Lung microvascular endothelial cell (primary cell): Measurements from ENCODE around the gene FCGR3B. TPM values are rescaled to one million over a fixed set of nuclear protein-coding genes. Genes with fewer than 3 reads are reported as not detected.
"Not testable (repeated sequence)": the region's sequence is repeated elsewhere in the genome, so short reads cannot be mapped to it uniquely, and the experiment has no call there.

Experiments
- DNase-seq, 2 donors: peaks; one replicate each; pipeline versions ENCODE4 v3.0.0 to v3.0.0-alpha.2; 2010; ENCODE audit warnings: low read depth in 2 of 2
- total RNA-seq: library from RNA; depleted of rRNA; stranded (reverse); fragments of >200 nt; gene quantifications from 2 replicates; pipeline ENCODE4 v1.2.1, GENCODE V29; 2014

Gene FCGR3B
- total RNA-seq, 1 donor from 2014 or later = not detected

DNA sequence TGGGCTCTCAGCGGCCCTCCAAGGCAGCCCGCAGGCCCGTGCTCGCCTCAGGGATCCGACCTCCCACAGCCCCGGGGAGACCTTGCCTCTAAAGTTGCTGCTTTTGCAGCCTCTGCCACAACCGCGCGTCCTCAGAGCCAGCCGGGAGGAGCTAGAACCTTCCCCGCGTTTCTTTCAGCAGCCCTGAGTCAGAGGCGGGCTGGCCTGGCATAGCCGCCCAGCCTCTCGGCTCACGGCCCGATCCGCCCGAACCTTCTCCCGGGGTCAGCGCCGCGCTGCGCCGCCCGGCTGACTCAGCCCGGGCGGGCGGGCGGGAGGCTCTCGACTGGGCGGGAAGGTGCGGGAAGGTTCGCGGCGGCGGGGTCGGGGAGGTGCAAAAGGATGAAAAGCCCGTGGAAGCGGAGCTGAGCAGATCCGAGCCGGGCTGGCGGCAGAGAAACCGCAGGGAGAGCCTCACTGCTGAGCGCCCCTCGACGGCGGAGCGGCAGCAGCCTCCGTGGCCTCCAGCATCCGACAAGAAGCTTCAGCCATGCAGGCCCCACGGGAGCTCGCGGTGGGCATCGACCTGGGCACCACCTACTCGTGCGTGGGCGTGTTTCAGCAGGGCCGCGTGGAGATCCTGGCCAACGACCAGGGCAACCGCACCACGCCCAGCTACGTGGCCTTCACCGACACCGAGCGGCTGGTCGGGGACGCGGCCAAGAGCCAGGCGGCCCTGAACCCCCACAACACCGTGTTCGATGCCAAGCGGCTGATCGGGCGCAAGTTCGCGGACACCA lies 25.0 kb downstream of the FCGR3B start:
- peak in 1 of 2 donors; percentile 46 for DNase-seq

DNA sequence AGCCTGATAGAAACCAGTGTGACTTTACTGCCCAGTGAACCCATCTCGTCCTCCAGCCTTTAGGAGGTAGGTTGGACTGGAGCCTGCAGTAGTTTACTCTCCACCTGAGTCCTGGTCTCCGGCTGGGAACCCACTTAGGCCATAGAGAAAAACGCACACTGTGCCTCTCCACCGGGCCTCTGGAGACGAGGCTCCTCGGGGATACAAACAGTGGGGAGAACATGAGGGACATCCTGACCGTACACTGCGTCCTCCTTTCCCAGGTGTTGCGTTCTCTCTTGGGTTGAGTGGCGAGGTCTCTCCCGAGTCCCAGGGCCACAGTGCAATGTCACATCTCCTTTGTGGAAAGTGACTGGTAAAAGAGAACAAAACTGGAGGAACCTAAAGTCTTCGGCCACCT lies 26.0 kb downstream of the FCGR3B start:
- not testable (repeated sequence) for DNase-seq

DNA sequence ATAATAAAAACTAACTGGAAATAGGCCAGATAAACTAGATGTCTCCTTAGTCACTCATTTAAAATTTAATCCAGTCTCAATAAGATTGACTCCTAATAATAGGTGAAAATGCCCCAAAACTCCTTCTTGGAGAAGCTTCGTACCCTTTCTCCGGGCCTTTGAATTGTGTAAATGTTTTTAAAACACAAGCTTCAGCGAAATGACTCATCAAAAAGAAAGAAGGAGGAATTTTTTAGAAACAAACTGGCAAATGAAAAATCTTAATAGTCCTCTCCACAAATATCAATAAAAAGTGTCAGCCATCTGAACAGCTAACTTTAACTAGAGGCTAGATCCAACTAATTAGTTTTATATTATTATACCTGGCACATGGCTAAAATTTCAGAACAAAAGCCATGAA lies 33.9 kb downstream of the FCGR3B start:
- not testable (repeated sequence) for DNase-seq

DNA sequence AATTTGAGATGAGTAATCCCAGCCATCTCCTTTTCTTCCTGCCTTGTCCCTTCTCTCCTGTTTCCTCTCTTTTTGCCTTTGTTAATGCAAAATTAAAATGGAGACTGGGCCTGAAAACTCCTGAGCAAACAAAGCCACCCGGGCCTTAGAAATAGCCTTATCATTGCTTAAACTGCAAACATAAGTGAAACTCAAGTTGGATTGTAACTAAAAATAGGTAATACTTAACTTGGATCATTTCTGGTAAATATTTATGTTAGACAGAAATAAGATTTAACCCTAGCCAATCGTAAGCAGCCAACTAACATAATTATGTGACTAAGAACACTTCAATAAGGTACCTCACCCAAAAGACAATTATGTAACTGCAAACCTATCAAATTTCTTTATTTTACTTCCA lies 35.4 kb downstream of the FCGR3B start:
- not testable (repeated sequence) for DNase-seq

DNA sequence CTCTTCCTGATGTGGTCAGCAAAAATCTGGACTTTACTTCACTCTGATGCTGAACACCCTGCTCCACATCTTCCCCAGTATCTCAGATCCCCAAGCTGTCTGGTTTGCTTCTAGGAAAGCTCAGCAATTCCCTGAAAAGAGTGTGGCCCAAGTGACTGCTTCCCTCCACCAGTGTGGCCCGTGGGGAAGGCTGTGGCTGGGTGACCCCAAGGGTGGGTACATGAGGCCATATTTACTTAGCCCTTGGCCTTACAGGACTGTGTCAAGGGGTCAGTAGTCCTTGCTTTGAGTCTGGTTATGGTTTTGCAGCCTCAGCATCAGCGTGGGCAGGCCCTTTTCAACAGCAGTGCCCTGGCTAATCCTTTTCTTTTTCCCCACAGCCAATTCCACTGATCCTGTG lies 35.8 kb downstream of the FCGR3B start:
- DNase-seq = not testable (repeated sequence)

DNA sequence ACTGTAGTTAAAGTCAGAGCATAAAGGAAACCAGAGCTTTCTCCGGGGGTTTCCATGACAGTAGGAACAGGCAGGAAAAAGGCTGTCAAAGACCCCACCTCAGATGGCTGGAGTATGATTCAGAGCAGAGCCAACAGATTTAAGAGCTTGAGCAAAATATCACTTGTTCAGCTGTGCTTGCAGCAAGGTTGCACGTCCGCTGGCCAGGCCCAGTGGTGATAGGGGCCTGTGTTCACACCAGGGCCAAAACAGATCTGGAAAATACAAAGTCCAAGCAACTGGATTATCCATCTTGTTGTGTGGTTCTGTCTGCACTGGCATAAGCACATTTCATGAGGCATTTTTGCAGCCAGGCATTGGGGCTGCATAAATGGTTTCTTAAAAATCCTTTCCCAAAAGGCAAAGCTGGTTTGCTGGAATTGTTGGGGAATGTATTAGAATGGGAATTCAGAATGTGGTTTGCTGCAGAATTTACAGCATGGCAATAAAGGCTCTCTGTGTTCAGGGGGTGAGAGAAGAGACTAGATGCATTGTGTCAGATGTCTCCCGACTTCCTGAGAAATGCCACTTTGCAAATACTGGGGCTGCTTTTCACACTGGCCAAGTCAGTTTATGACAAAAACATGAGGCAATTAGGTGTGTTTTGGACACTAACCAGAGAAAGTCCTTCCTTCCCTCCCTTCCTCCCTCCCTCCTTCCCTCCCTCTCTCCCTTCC lies 36.5 kb downstream of the FCGR3B start:
- DNase-seq = not testable (repeated sequence)

DNA sequence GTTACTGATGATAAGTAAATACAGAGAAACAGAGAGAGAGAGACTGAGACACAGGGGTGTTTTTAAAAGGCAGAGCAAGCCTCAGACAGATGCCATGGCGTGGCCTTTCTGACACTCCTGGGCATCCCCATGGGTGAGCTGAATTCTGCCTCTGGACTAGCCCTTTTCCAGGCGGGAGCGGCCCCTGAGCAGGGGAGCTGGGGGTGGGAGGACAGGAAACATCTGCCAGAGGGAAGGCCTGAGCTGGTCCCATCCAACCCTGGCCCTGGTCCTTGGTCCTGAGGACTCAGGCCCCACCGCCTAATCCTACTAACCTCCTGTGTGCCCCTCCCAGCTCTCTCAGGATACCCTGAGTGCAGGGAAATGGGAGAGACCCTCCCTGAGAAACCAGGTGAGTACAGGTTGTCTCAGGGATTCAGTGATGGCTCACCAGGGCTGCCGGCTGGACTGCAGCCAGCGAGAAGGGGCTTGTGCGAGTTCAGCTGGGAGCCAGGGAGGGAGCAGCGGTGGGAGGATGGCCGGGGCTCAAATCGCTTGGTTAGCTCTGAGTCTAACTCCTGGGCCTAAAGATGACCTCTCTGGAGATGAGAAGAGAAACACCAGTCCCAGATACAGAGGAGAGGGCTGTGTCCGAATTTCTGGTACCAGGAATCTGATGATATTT lies 37.8 kb downstream of the FCGR3B start:
- DNase-seq = not testable (repeated sequence)

DNA sequence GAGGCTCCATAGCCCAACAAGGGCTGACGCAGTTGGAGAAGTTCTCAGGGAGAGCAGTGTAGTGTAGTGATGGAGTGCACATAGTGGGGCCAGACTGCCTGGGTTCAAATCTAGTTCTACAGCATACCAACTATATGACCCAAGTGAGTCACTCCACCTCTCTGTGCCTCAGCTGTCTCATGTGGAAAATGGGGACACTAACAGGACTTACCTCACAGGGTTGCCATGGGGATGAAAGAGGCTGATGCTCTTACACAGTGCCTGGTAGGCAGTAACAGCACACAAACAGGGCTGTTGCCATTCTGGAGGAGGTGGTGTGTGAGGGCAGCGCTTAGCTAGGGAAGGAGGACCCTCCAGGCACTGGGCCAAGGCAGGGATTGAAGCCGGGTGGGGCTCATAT lies 38.4 kb downstream of the FCGR3B start:
- not testable (repeated sequence) for DNase-seq

DNA sequence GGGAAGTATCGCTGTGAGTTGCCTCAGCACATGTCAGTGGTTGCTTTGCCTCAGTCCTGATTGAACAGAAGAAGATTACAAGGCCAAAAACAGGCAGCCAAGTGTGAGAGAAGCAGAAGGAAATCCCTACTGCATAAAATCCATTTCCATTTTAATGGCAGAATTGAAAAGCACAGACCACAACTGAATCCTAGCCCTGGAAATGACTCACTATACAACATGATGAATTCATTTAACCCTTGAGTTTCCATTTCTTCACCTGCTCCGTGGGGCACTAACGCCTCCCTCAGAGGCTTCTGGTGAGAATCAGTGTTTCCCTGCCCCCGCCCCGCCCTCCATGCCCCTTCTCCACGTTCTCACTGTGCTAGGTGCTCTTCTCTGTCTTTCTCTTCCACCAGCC lies 41.1 kb downstream of the FCGR3B start:
- not testable (repeated sequence) for DNase-seq

DNA sequence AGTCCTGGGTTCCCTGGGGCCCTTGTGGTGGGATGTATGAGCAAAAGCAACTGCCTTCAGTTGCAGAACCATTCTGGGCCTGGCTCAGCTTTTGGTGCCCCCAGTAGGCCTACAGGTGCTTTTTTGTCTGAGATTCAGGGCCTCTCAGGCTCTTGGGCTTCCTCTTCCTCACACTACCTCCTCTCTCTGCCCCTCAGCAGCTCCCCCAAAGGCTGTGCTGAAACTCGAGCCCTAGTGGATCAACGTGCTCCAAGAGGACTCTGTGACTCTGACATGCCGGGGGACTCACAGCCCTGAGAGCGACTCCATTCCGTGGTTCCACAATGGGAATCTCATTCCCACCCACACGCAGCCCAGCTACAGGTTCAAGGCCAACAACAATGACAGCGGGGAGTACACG lies 41.6 kb downstream of the FCGR3B start:
- not testable (repeated sequence) for DNase-seq

DNA sequence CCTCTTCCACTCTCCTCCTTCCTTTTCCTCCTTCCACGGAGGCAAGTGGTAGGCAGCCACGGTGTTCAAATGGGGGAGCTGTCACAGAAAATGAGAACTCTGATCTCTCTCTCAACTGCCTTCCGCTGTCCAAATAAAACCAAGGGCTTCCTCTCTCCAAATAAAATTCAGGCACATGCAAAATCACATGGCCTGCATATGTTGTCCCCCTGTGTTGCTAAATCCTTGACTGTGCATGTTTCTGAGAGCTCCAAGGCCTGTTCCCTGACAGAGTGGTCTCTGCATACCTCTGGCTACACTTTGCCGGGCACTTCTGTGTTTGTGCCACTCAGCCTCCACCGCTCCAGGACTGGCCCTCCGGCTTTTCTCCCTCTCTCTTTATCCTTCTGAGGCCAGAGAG lies 42.4 kb downstream of the FCGR3B start:
- DNase-seq = not testable (repeated sequence)

DNA sequence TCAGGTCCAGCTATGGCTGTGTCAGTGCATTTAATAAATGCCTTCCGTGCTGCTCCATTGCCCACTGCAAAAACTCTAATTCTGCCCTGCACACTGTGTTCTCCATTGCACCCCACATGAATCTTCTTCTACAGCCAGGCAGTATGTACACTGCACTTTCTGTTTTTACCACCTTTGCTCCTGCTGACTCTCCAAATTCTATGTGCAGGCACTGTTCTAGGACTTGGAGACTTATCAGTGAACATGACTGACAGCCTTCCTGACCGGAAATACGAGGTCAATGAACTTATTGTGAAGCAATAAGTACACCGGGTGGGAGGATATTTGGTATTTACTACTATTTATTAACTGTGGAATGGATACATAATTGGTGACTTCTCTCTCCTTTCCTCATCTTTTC lies 48.1 kb downstream of the FCGR3B start:
- DNase-seq = not testable (repeated sequence)

DNA sequence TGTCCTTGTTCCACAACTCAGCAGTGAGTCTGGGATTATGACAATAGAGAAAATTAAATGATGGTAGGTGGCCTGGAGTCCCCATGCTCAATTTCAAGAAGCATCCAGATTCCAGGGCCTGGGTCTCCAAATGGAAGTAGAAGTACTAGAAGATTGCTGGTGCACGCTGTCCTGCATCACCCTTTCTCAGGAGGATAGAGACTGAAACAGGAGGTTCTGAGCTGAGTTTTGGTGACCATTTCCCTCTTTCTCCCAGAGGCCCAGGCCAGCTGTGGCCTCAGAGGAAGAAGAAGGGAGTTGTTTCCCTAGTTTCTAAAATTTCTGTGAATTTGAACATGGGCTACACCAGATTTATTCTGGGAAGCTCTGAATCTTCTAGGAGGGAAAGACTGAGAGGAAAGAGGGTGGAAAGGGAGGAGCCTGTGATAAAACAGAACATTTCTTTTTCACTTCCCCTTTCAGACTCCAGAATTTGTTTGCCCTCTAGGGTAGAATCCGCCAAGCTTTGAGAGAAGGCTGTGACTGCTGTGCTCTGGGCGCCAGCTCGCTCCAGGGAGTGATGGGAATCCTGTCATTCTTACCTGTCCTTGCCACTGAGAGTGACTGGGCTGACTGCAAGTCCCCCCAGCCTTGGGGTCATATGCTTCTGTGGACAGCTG lies 50.0 kb downstream of the FCGR3B start:
- not testable (repeated sequence) for DNase-seq

DNA sequence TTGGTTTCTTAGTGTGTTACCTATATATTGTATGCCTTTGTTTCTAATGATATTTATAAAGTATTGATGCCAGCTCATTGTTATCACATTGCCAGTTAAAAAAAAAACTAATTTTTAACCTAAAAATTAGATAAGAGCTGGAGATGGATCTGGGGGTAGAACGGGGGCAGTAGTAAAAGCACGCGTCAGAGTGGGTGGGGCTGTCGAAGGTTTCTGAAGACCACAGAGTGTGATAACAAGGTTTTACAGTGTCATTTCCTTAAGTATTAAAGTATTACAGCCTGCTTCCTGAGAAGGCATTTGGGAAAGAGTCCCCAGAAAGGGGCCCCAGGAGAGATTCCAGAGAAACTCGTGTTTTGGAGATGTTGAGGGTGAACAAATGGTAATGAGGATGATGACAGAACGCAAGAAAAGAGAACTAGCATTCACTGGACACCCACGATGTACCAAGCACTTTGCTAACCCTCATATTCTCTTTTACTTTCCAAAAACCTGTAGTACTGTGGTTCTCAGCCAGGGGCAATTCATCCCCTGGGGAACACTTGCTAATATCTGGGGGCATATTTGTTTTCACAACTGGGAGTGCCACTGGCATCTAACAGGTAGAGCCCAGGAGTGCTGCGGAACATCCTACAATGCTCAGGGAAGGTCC lies 51.0 kb downstream of the FCGR3B start:
- not testable (repeated sequence) for DNase-seq

DNA sequence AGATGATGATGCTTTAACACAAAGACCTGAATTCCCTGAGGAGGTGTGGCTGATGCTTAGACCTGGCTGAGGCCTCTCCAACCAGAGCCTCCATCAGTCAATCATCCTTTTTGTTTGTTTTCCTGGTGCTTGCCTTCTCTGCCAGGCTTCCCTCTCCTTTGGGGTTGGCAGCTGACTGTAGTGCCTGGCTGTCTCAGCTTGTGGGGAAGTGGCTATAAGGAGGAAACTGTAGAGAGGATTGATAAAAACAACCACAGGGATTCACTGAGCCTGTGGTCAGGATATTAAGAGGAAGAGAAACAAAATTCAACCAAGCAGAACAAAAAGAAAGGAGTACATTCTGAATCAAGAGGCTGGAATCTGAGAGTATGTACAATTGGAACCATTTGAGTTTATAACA lies 54.3 kb downstream of the FCGR3B start:
- not testable (repeated sequence) for DNase-seq

Other genes with a start within 250 kb of the FCGR3B start
- 0.79 and 1.3 TPM in 2 replicates for gene FCGR2A, start 125.7 kb downstream of the FCGR3B start, total RNA-seq
- gene HSPA6, start 106.6 kb downstream of the FCGR3B start, total RNA-seq = 0.22 and 0.99 TPM in 2 replicates
- not detected in 2 replicates for gene FCGR3A, start 81.4 kb downstream of the FCGR3B start, total RNA-seq
- not detected in 2 replicates for gene FCGR2B, start 32.0 kb upstream of the FCGR3B start, total RNA-seq
- not detected in 2 replicates for gene FCRLA, start 76.1 kb upstream of the FCGR3B start, total RNA-seq
- 0.20 and 0.44 TPM in 2 replicates for gene FCRLB, start 90.4 kb upstream of the FCGR3B start, total RNA-seq
- gene DUSP12, start 118.6 kb upstream of the FCGR3B start, total RNA-seq = 22.6 and 27.9 TPM in 2 replicates
- gene ATF6, start 135.1 kb upstream of the FCGR3B start, total RNA-seq = 46.0 and 76.2 TPM in 2 replicates